ENCODE data around the gene USP35. TPM values are rescaled to one million over a fixed set of nuclear protein-coding genes. Genes with fewer than 3 reads are reported as not detected.

The USP35 gene
- total and polyA plus RNA-seq, 12 donors, result 3.6 to 7.3 (median 5.2) TPM

DNA sequence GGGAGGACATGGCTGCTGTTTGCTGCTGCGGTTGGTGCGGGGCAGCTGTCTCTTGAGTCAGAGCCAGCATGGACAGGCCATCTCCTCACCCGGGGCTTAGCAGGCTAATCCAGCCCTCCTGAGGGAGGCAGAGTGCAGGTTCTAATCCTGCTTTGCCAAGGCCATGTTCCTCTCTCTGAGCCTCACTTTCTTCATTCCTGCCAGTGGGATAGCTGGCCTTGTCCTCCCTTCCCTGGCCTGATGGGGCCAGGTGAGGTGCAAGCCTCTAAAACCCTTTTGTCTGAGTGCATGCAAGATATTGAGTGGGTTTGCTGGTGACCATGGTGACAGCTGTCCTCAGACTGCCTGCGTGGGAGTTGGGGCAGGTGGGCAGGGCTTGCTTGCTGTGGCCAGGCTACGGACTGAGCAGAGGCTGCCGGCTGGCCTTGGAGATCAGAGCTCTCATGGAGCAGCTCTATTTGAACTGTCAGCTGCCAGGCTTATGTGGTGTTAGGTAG is 3.6 kb downstream of the USP35 start:
- Histone ChIP-seq H3K27ac (peak overlapping the region in 1 of 10 donors; percentile 21), H3K9me3 (no peaks in the 10 kb centered on the region), H3K4me3 (no peak overlapping the region), H3K27me3 (no peaks in the 10 kb centered on the region), H3K4me1 (peaks cover 5 to 49% (median 29%) of the 10 kb centered on the region in 9 donors), H3K36me3 (peaks cover 0 to 6% (median 0%) of the 10 kb centered on the region in 9 donors)
- no peak for TF ChIP-seq CTCF (IDR thresholded peaks at IDR 0.05)
- intact Hi-C loops (cut with DNase I), result loop anchor here in 1 of 10 donors (5.0 kb wide), 1 partner anchor 115 kb away; the partner anchor contains the start of gene NDUFC2
- 66 to 68% methylated on average over 6 of the region's 6 CpGs for WGBS, 2 donors
- DNase-seq, result no peak
- ATAC-seq, result no peak

DNA sequence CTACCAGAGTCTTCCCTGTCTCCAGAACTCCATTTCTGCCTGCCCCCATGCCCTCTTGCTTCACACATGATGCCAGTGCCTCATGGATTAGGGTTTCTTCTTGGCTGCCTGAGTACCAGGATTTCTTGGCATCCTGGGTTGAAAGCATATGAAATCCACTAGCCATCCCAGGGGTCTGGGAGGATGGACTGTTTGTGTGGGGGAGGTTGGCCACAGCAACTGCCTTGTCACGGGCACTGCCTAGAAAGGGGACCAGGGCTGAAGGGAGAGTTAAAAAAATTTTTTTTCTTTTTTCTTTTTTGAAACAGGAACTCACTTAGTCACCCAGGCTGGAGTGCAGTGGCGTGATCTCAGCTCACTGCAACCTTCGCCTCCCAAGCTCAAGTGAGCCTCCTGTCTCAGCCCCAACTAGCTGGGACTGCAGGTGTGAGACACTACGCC is 4.2 kb downstream of the USP35 start:
- no peak for DNase-seq
- Histone ChIP-seq H3K27me3 (no peaks in the 10 kb centered on the region), H3K4me3 (no peak overlapping the region), H3K9me3 (no peaks in the 10 kb centered on the region), H3K27ac (no peak overlapping the region), H3K36me3 (peaks cover 0 to 13% (median 5%) of the 10 kb centered on the region in 9 donors), H3K4me1 (peaks cover 2 to 44% (median 23%) of the 10 kb centered on the region in 9 donors)
- intact Hi-C loops (cut with DNase I), result loop anchor here in 1 of 10 donors (5.0 kb wide), 1 partner anchor 116 kb away; the partner anchor contains the start of gene NDUFC2
- ATAC-seq, result no peak
- TF ChIP-seq CTCF (IDR thresholded peaks at IDR 0.05), result no peak
- 88 to 92% methylated on average over 4 of the region's 4 CpGs for WGBS, 2 donors

- no peak overlapping the region for H3K4me3 ChIP-seq
- no peak overlapping the region for H3K27ac ChIP-seq
- no peaks in the 10 kb centered on the region for H3K9me3 ChIP-seq
- H3K4me1 ChIP-seq, result peaks cover 2 to 44% (median 23%) of the 10 kb centered on the region in 9 donors
- DNase-seq, result no peak
- H3K36me3 ChIP-seq, result peaks cover 0 to 22% (median 5%) of the 10 kb centered on the region in 9 donors
- ATAC-seq, result no peak
- TF ChIP-seq CTCF (IDR thresholded peaks at IDR 0.05), result no peak
- WGBS, 2 donors, result 96 to 97% methylated on average over 8 of the region's 8 CpGs
- H3K27me3 ChIP-seq, result no peaks in the 10 kb centered on the region
- intact Hi-C loops (cut with DNase I), result loop anchor here in 1 of 10 donors (5.0 kb wide), 1 partner anchor 117 kb away; the partner anchor contains the start of gene NDUFC2
These were observed 5.1 kb downstream of the USP35 start for GRCh38 chr11:78193806-78194205.

- peaks cover 0 to 38% (median 17%) of the 10 kb centered on the region in 9 donors for H3K4me1 ChIP-seq
- peaks cover 0 to 29% (median 5%) of the 10 kb centered on the region in 9 donors for H3K36me3 ChIP-seq
- H3K9me3 ChIP-seq, result no peaks in the 10 kb centered on the region
- 95 to 98% methylated on average over 3 of the region's 3 CpGs for WGBS, 2 donors
- DNase-seq (no peak), ATAC-seq (no peak)
- TF ChIP-seq CTCF (IDR thresholded peaks at IDR 0.05), result no peak
- H3K27ac ChIP-seq, result no peak overlapping the region
- intact Hi-C loops (cut with DNase I), result loop anchor here in 1 of 10 donors (5.0 kb wide), 1 partner anchor 117 kb away; the partner anchor contains the start of gene NDUFC2
- H3K4me3 ChIP-seq, result no peak overlapping the region
- H3K27me3 ChIP-seq, result no peaks in the 10 kb centered on the region
These were observed 5.8 kb downstream of the USP35 start for GRCh38 chr11:78194490-78194889.

Data from heart right ventricle (tissue), 16 donors.